Measurements from ENCODE around the gene TRAPPC5. TPM values are rescaled to one million over a fixed set of nuclear protein-coding genes. Genes with fewer than 3 reads are reported as not detected.

The TRAPPC5 gene
- total RNA-seq, 1 experiment from 2014 or later = 104 TPM

DNA sequence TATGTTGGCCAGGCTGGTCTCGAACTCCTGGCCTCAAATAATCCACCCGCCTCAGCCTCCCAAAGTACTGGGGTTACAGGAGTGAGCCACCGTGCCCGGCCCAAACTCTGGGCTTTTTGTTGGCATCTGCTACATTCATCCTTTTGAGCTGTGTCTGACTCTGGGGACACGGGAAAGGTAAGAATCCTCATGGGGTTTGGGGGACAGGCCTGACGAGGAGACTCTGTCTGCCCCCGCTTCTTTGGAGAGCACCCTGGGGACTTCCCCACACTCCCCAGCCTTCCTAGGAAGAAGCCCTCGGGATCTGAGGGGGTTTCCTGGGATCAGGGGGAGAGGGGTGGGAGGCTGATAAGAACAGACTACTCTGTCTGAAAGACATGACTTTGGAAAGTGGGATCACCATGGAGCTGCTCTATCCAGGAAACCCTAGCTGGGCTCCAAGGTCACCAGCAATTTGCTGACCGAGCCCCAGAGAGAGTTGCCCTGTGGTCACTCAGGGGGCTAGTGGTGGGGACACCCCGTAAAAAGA is 29.4 kb downstream of the TRAPPC5 start:
- in situ Hi-C loops (cut with HindIII; ENCODE audit: low pct_unique_long_range_greater_than_20kb, low sequenced_read_pairs) = no loop called here
- DNase-seq (ENCODE audit: low read depth) = no peak

DNA sequence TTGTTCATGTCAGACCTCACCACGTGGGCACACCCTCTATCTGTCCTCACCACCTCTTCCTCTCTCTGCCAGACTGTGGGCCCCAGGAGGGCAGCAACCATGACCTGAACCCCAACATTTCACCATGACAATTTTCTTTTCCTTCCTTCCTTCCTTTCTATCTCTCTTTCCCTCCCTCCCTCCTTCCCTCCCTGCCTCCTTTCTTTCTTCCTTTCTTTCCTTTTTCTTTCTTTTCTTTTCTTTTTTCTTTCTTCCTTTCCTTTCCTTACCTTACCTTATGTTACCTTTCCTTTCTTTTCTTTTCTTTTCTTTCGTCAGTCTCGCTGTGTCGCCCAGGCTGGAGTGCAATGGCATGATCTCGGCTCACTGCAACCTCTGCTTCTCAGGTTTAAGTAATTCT is 30.0 kb downstream of the TRAPPC5 start:
- no peak for DNase-seq (ENCODE audit: low read depth)
- in situ Hi-C loops (cut with HindIII; ENCODE audit: low pct_unique_long_range_greater_than_20kb, low sequenced_read_pairs) = no loop called here

DNA sequence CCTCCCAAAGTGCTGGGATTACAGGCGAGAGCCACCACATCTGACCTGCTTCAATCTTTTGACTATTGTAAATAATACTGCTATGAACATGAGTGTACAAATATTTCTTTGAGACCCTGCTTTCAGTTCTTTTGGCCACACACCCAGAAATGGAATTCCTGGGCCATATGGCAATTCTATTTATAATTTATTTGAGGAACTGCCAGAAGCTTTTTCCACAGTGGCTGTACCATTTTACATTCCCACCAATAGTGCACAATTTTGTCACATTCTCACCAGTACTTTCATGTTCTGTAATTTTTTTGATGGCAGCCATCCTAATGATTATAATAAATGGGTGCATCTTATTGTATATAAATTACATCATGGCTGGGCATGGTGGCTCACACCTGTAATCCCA is 35.0 kb downstream of the TRAPPC5 start:
- DNase-seq (ENCODE audit: low read depth) = no peak
- in situ Hi-C loops (cut with HindIII; ENCODE audit: low pct_unique_long_range_greater_than_20kb, low sequenced_read_pairs) = no loop called here

DNA sequence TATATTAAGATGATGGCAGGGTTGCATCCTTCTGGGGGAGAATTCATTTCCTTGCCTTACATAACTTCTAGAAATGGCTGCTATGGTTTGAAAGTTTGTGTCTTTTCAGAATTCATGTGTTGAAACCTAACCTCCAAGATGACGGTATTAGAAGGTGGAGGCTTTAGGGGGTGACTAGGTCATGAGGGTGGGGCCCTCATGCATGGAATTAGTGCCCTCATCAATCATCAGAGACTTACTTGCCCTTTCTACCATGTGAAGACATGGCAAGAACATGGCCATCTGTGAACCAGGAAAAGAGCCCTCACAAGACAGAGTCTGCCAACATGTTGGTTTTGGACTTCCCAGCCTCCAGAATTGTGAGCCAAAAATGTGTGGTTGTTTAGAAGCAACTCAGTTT is 36.1 kb downstream of the TRAPPC5 start:
- no peak for DNase-seq (ENCODE audit: low read depth)
- in situ Hi-C loops (cut with HindIII; ENCODE audit: low pct_unique_long_range_greater_than_20kb, low sequenced_read_pairs) = no loop called here

DNA sequence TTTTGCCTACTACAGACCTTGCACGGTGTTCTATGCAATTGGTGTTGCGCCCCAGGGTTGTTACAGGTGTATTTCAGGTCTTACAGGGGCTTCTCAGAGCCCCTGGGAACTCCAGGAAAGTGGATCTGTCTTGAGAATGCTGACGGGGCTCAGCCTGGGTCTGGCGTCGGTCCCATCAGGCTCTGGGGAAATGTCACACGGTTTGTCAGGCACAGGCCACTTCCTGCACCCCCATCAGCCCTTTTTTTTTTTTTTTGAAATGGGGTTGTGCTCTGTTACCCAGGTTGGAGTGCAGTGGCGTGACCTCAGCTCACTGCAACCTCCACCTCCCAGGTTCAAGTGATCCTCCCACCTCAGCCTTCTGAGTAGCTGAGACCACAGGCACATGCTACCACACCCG is 38.0 kb downstream of the TRAPPC5 start:
- DNase-seq (ENCODE audit: low read depth) = no peak
- in situ Hi-C loops (cut with HindIII; ENCODE audit: low pct_unique_long_range_greater_than_20kb, low sequenced_read_pairs) = no loop called here

DNA sequence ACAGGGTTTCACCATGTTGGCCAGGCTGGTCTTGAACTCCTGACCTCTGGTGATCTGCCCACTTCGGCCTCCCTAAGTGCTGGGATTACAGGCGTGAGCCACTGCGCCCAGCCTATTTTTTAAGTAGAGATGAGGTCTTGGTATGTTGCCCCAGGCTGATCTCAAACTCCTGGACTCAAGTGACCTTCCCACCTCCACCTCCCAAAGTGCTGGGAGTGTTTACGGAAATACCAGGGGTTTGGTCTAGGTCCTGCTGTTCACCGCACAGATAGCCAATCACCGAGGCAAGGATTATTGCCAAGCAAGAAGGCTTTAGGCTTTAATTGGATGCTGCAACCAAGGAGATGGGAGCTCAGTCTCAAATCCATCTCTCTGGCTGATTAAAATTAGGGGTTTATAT is 39.7 kb downstream of the TRAPPC5 start:
- DNase-seq (ENCODE audit: low read depth) = no peak
- in situ Hi-C loops (cut with HindIII; ENCODE audit: low pct_unique_long_range_greater_than_20kb, low sequenced_read_pairs) = no loop called here

DNA sequence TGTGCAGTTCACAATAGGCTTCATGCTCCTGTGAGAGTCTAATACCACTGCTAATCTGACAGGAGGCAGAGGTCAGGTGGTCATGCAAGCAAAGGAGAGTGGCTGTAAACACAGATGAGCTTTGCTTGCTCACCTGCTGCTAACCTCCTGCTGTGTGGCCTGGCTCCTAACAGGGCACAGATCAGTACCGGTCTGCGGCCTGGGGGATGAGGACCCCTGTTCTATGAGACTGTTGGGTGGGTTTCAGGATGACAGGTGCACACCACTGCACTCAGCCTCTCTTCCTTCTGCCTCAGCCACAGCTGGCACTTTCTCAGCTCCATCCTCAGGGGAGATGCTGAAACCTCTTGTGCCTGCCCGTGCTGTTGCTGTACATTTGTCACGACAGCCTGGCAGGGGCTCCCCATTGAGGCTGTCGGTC is 41.6 kb downstream of the TRAPPC5 start:
- in situ Hi-C loops (cut with HindIII; ENCODE audit: low pct_unique_long_range_greater_than_20kb, low sequenced_read_pairs) = no loop called here
- DNase-seq (ENCODE audit: low read depth) = no peak

DNA sequence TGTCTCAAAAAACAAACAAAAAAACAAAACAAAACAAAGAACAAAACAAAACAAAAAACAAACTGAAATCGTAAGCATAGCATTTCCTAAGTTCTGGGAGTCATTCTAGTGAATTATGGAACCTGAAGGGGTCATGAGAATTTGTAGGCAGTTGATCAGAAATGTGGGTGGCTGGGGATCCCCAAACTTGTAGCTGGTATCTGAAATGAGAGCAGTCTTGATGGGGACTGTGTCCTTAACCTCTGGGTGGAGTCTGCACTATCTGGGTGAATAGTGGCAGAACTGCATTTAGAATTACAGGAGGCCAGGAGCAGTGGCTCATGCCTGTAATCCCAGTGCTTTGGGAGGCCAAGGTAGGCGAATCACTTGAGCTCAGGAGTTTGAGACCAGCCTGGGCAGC is 45.2 kb downstream of the TRAPPC5 start:
- in situ Hi-C loops (cut with HindIII; ENCODE audit: low pct_unique_long_range_greater_than_20kb, low sequenced_read_pairs) = no loop called here
- no peak for DNase-seq (ENCODE audit: low read depth)

DNA sequence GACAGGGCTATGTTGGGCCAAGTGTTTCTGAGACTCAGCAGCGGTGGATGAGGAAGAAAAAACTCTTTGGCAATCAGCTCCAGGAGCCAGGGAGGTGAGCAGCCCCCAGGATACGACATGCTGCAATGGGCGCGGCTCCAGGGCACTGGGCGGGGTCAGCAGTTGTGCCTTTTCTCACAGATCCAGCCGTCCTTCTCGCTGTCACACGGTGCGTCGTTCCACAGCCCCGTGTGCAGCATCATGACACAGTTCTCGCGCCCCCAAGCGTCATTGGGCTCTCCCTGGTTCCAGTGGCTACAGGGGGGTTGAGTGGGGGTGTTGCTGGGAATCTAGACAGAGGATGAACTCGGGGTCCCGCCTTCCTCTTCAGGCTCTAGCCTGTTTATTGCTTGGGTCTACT is 48.6 kb downstream of the TRAPPC5 start:
- DNase-seq (ENCODE audit: low read depth) = no peak
- in situ Hi-C loops (cut with HindIII; ENCODE audit: low pct_unique_long_range_greater_than_20kb, low sequenced_read_pairs) = no loop called here

DNA sequence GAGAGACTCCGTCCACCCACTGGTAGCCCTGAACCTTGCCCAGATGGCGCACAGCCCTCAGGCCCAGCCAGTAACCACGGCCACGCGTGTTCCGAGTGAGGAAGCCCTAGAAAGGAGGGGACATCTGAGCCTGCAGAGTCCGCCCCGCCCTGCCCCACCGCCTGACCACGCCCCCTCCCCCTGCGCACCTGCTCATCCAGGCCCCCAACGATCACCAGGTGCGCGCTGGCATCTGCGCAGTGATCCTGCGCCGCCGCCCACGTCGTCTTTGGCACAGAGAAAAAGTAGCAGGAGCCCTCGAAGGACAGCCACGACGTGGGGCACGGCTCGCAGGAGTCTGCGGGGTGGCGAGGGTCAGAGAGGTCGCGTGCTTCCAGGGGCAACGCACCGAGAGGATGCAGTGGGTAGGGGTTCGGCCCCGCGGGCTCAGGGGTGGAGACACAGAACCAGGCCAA is 49.2 kb downstream of the TRAPPC5 start:
- DNase-seq (ENCODE audit: low read depth) = no peak
- in situ Hi-C loops (cut with HindIII; ENCODE audit: low pct_unique_long_range_greater_than_20kb, low sequenced_read_pairs) = no loop called here

DNA sequence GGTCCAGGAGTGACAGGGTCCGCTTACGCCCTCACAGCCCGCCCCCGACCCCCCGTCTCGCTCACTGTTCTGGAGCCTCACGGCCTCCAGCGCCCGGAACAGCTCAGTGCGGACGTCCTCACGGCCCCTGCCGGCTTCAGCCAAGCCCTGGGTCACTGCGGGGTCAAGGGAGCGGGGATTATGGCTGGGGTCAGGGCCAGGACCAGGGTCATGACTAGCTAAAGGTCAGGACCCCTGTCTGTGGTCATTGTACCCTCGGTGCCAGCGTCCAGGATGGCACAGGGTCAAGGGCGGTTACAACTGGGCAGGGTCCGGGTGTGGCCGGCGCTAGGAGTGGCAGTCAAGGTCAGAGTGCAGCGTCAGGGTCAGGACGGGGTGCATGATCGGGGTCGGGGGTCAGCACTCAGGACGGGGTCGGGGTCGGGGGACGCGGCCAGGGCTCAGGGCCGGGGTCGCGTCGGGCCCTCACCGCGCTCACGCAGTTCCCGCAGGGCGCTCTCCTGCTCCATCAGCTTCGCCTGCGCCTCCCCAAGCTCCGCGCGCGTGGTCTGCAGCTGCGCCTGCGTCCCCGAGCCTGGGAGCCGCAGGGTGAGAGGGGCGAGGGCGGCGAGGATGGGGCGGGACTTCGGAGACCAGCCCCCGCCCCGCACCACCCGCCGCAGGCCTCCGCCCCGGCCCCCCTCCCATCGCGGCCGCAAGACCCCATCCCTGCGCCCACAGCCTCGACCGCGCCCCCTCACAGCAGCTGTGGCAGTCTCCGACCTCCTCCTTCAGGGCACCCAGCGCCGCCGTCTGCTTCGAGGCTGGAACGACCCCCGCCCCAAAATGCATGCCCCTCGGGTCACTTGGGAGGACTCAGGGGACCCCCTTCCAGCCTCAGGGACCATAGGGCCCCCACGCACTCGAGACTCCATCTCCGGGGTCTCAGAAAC is 49.9 kb downstream of the TRAPPC5 start:
- in situ Hi-C loops (cut with HindIII; ENCODE audit: low pct_unique_long_range_greater_than_20kb, low sequenced_read_pairs) = no loop called here
- no peak for DNase-seq (ENCODE audit: low read depth)

DNA sequence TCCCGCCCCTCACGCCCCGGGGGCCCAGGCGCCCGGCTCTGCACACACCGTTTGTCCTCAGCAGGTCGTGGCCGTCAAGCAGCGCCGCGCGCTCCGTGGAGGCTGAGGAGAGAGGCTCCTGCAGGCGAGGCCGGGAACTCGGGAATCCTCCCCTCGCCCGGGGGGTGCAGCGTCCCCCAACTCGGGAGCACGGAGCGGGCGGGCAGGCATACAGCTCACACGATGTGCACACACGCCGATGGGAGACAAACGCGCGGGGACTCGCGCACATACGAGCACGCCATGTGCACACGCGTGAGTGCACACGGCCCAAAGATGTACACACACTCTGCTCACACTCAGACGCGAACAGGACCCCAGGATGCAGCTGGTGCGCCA is 50.6 kb downstream of the TRAPPC5 start:
- DNase-seq (ENCODE audit: low read depth) = no peak
- in situ Hi-C loops (cut with HindIII; ENCODE audit: low pct_unique_long_range_greater_than_20kb, low sequenced_read_pairs) = no loop called here

DNA sequence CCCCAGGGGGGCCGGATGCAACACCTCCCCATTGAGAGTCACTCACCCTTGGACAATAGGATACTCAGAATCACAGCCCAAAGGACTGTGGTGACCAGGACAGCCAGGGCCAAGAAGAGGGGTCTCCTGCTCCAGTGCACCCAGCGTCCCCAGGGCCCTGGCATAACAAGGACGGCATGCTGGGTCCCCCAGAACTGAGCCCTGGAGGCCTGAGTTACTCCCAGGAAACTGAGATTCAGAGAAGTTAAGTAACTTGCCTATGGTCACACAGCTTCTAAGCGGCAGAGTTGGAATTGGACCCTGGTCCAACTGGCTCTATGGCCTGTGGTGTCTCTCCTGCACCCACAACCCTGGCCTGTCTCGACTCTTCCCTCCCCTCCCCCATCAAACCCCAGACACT is 51.0 kb downstream of the TRAPPC5 start:
- DNase-seq (ENCODE audit: low read depth) = no peak
- in situ Hi-C loops (cut with HindIII; ENCODE audit: low pct_unique_long_range_greater_than_20kb, low sequenced_read_pairs) = no loop called here

DNA sequence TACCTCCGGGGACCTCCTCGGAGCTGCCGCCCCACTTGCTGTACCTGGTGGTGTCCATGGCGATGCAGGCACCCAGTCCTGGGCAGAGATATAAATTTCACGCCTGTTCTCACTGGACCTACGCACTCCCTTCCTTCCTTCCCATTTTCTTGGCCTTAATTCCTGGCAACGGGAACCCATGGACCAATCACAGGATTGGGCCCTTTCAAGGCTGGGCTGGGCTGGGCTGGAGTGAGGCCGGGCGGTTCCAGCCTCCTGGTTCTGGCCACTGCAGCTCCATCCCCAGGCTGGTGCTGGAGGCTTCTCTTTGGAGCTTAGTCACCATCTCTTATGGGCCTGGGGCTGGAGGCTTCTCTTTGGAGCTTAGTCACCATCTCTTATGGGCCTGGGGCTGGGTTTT is 51.4 kb downstream of the TRAPPC5 start, which contains the start of gene CLEC4G:
Gene CLEC4G (minus strand): TSS at position 66 of the 400 bp plus-strand sequence. CDS start 8 bp downstream, at position 58.
- in situ Hi-C loops (cut with HindIII; ENCODE audit: low pct_unique_long_range_greater_than_20kb, low sequenced_read_pairs) = no loop called here
- DNase-seq (ENCODE audit: low read depth) = no peak

DNA sequence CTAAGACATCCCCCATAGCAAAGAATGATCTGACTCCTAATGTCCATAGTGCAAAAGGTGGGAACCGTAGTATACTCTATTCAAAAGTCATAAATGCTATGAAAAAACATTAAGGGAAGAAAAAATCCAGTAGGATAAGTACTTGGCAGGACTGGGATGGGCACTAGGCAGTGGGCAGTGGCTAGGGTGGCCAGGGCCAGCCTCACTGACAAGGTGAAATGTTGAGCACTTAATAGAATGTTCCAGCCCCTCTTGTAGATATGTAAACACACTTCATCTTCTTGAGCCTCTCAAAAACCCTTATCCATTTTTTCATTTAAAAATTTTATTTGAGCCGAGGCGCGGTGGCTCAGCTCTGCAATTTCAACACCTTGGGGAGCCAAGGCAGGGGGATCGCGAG is 52.7 kb downstream of the TRAPPC5 start:
- DNase-seq (ENCODE audit: low read depth) = no peak
- in situ Hi-C loops (cut with HindIII; ENCODE audit: low pct_unique_long_range_greater_than_20kb, low sequenced_read_pairs) = no loop called here

DNA sequence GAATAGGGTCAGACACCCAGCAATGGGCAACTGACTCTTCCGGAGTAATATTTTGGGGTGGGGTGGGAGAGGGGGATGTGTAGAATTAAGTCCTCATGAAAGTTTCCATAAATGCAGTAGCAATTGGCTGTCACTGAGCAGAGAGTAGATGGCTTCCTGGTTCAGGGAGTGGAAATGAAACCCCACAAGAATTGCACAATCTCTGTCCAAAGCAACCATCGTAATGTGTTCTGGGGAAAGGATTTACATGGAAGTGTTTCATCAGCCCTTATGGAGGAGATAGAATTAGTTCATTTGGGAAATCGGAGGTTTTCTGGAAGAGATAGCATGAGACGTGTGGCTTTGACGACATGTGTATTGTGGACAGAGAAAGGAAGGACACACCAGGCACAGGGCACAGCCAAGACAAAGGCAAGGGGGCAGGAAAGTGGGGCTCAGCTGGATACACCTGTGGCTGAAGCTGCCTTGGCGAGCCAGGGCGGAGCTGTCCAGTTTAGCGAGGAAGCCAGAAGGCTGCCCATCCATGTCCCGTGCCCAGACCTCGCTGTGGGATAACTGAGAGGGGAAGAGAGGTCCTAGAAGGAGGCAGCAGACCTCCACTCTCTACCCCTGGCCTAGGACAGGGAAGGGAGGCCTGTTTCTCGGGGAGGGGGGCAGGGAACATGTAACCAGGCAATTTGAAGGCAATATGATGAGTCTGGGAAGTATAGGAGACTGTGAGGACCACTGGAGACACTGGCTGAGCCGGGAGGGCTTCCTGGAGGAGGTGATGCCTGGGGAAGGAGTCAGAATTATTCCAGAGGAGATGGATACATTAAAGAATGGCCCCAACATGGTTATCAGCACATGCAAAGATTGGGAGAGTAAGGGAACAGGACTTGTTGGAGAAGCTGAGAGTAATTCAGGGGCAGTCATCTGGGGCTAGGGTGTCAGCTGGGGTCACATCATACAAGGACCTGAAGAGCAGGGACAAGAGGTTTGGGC is 53.9 kb downstream of the TRAPPC5 start:
- DNase-seq (ENCODE audit: low read depth) = no peak
- in situ Hi-C loops (cut with HindIII; ENCODE audit: low pct_unique_long_range_greater_than_20kb, low sequenced_read_pairs) = no loop called here

DNA sequence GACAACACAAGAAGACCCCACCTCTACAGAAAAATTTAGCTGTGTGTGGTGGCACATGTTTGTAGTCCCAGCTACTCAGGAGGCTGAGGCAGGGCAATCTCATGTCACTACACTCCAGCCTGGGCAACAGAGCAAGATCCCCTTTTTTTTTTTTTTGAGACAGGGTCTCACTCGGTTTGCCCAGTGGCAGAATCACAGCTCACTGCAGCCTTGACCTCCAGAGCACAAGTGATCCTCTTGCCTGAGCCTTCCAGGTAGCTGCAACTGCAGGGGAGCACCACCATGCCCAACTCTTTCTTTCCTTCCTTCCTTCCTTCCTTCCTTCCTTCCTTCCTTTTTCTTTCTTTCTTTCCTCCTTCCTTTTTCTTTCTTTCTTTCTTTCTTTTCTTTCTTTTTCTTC is 55.5 kb downstream of the TRAPPC5 start:
- no peak for DNase-seq (ENCODE audit: low read depth)
- in situ Hi-C loops (cut with HindIII; ENCODE audit: low pct_unique_long_range_greater_than_20kb, low sequenced_read_pairs) = no loop called here

DNA sequence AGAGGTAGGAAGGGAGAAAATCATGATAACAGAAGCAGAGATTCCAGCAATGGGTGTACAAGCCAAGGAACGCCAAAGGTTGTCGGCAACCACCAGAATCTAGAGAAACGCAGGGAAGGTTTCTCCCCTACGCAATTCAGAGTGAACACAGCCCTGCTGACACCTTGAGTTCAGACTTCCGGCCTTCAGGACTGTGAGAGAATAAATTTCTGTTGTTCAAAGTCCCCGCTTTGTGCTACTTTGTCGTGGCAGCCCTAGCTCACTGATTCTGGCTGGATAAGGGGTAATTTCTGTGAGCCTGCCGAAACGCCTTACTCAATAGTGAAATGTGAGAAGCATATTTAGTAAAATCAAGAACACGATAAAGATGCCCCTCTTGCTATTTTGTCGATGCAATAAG is 56.6 kb downstream of the TRAPPC5 start:
- no peak for DNase-seq (ENCODE audit: low read depth)
- in situ Hi-C loops (cut with HindIII; ENCODE audit: low pct_unique_long_range_greater_than_20kb, low sequenced_read_pairs) = no loop called here

Data from Caki2 (cell line).